ENCODE data around the gene PIK3R3. TPM values are rescaled to one million over a fixed set of nuclear protein-coding genes. Genes with fewer than 3 reads are reported as not detected.

The PIK3R3 gene
- total RNA-seq, 4 donors from 2014 or later = 3.0 to 5.9 (median 4.7) TPM

- no peak overlapping the region for H3K4me3 ChIP-seq
- DNase-seq = no peak
- in situ Hi-C loops (cut with MboI; ENCODE audit: low pct_ligation_motif_present in 1 of 4, low pct_unique_long_range_greater_than_20kb in 1 of 4, low sequenced_read_pairs in 3 of 4) = no loop called here
Observed at GRCh38 chr1:46160212-46160611, 27.8 kb upstream of the PIK3R3 start.

DNA sequence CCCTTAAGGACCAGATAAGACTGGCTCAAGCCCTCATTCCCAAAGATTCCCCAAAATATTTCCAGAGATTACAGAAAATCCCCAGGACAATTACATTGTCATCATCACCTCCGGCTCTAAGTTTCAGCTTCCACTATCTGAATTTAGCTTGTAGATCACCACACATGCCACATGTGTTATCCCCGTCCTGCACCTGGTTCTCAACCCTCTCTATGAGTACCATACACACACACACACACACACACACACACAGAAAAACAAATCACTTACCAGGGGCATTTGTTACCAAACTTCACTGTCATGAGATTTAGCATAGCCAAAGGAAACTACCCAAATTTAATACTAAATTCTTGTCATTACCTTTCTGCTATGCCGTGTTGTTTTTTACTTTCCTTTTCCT is 27.1 kb upstream of the PIK3R3 start:
- no peak overlapping the region for H3K27ac ChIP-seq
- TF ChIP-seq POLR2AphosphoS5 (IDR thresholded peaks at IDR 0.05) (no peak), EP300 (IDR thresholded peaks at IDR 0.05; ENCODE audit: low read depth) (no peak), POLR2A (IDR thresholded peaks at IDR 0.05) (no peak)
- TF ChIP-seq, protein P1, sequence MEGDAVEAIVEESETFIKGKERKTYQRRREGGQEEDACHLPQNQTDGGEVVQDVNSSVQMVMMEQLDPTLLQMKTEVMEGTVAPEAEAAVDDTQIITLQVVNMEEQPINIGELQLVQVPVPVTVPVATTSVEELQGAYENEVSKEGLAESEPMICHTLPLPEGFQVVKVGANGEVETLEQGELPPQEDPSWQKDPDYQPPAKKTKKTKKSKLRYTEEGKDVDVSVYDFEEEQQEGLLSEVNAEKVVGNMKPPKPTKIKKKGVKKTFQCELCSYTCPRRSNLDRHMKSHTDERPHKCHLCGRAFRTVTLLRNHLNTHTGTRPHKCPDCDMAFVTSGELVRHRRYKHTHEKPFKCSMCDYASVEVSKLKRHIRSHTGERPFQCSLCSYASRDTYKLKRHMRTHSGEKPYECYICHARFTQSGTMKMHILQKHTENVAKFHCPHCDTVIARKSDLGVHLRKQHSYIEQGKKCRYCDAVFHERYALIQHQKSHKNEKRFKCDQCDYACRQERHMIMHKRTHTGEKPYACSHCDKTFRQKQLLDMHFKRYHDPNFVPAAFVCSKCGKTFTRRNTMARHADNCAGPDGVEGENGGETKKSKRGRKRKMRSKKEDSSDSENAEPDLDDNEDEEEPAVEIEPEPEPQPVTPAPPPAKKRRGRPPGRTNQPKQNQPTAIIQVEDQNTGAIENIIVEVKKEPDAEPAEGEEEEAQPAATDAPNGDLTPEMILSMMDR (IDR thresholded peaks at IDR 0.05) = no peak
- in situ Hi-C loops (cut with MboI; ENCODE audit: low pct_ligation_motif_present in 1 of 4, low pct_unique_long_range_greater_than_20kb in 1 of 4, low sequenced_read_pairs in 3 of 4) = no loop called here
- DNase-seq = no peak
- no peaks in the 10 kb centered on the region for H3K36me3 ChIP-seq
- intact Hi-C loops (cut with DNase I; ENCODE audit: low total_unique reads) = no loop called here
- no peak overlapping the region for H3K4me3 ChIP-seq
- WGBS, 2 donors (ENCODE audit: low coverage in 1 of 2) = 64 to 93% methylated on average over 3 of the region's 3 CpGs
- H3K9me3 ChIP-seq = no peaks in the 10 kb centered on the region
- H3K27me3 ChIP-seq = no peaks in the 10 kb centered on the region
- H3K4me1 ChIP-seq = no peaks in the 10 kb centered on the region

More at GRCh38 chr1:46160212-46160611, 27.8 kb upstream of the PIK3R3 start:
- H3K27ac ChIP-seq = no peak overlapping the region
- no peaks in the 10 kb centered on the region for H3K4me1 ChIP-seq
- 77 to 86% methylated on average over 1 of the region's 1 CpG for WGBS, 2 donors (ENCODE audit: low coverage in 1 of 2)
- intact Hi-C loops (cut with DNase I; ENCODE audit: low total_unique reads) = no loop called here
- H3K9me3 ChIP-seq = no peaks in the 10 kb centered on the region
- H3K27me3 ChIP-seq = no peaks in the 10 kb centered on the region
- no peak for TF ChIP-seq POLR2A (IDR thresholded peaks at IDR 0.05)
- no peaks in the 10 kb centered on the region for H3K36me3 ChIP-seq

DNA sequence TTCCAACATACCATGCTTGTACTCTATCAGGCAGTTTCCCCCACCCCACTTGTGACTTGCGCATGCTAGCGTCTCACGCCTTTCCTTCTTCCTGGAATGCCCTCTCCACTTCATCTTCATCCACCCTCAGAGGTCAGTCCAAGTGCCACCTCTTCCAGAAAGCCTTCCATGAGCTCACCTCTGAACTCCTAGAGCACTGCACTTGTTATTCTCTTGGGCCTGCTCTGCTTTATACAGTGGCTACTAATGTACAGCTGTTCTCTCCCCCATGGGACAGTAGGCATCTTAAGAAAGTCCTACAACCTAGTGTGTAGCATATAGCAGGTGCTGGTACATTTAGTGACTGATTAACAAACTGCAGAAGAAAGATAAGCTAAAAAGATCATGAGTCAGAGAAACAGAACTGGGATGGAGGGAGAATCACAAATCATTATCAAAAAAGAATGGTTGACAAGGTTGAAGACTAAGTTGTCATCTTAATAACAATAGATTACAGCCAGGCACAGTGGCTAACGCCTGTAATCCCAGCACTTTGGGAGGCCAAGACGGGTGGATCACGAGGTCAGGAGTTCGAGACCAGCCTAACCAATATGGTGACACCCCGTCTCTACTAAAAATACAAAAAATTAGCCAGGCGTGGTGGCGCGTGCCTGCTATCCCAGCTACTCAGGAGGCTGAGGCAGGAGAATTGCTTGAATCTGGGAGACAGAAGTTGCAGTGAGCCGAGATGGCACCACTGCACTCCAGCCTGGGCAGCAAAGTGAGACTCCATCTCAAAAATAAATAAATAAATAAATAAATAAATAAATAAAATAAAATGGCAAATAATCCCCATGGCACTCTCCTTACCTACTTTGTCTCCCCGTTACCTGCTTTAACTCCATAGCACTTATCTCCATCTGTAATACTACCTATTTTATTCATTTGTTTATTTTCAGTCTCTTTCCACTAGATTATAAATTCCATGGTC is 26.2 kb upstream of the PIK3R3 start:
- intact Hi-C loops (cut with DNase I; ENCODE audit: low total_unique reads) = no loop called here
- H3K4me3 ChIP-seq = no peak overlapping the region
- no peak for TF ChIP-seq POLR2AphosphoS5 (IDR thresholded peaks at IDR 0.05)
- no peak for TF ChIP-seq POLR2A (IDR thresholded peaks at IDR 0.05)
- TF ChIP-seq, protein P1 (IDR thresholded peaks at IDR 0.05) = no peak
- no peak for TF ChIP-seq EP300 (IDR thresholded peaks at IDR 0.05; ENCODE audit: low read depth)

GRCh38 chr1:46157916-46158311 is 25.5 kb upstream of the PIK3R3 start:
- TF ChIP-seq POLR2AphosphoS5 (IDR thresholded peaks at IDR 0.05) (no peak), POLR2A (IDR thresholded peaks at IDR 0.05) (no peak)
- TF ChIP-seq, protein P1 (IDR thresholded peaks at IDR 0.05) = no peak
- no peaks in the 10 kb centered on the region for H3K4me1 ChIP-seq
- in situ Hi-C loops (cut with MboI; ENCODE audit: low pct_ligation_motif_present in 1 of 4, low pct_unique_long_range_greater_than_20kb in 1 of 4, low sequenced_read_pairs in 3 of 4) = no loop called here
- H3K27ac ChIP-seq = no peak overlapping the region
- DNase-seq = no peak
- no peaks in the 10 kb centered on the region for H3K27me3 ChIP-seq
- H3K4me3 ChIP-seq = no peak overlapping the region
- no peaks in the 10 kb centered on the region for H3K9me3 ChIP-seq
- intact Hi-C loops (cut with DNase I; ENCODE audit: low total_unique reads) = no loop called here
- WGBS, 2 donors (ENCODE audit: low coverage in 1 of 2) = 91 to 100% methylated on average over 1 of the region's 1 CpG
- H3K36me3 ChIP-seq = no peaks in the 10 kb centered on the region

More for the DNA sequence above, 26.2 kb upstream of the PIK3R3 start:
- in situ Hi-C loops (cut with MboI; ENCODE audit: low pct_ligation_motif_present in 1 of 4, low pct_unique_long_range_greater_than_20kb in 1 of 4, low sequenced_read_pairs in 3 of 4) = no loop called here
- no peaks in the 10 kb centered on the region for H3K36me3 ChIP-seq
- DNase-seq = no peak
- H3K27me3 ChIP-seq = no peaks in the 10 kb centered on the region
- WGBS, 2 donors (ENCODE audit: low coverage in 1 of 2) = 88 to 89% methylated on average over 12 to 13 of the region's 13 CpGs
- no peaks in the 10 kb centered on the region for H3K4me1 ChIP-seq
- H3K27ac ChIP-seq = no peak overlapping the region
- H3K9me3 ChIP-seq = no peaks in the 10 kb centered on the region
